Uterus (tissue), 4 donors: ENCODE results near the gene UBTF. TPM values are rescaled to one million over a fixed set of nuclear protein-coding genes. Genes with fewer than 3 reads are reported as not detected.

Experiments
- DNase-seq, 2 donors: peaks; one replicate each; pipeline ENCODE4 v3.0.0-alpha.2; 2019 to 2020
- H3K27ac ChIP-seq, 2 donors: fragments of 200-600 bp; sonication (generic); 1 replicate in 1 of 2; 2 replicates in 1 of 2; pipeline ENCODE4 v1.5.1; 2016 to 2018
- H3K27me3 ChIP-seq, 2 donors: fragments of 200-600 bp; sonication (generic); one replicate each; pipeline ENCODE4 v1.5.1; 2018 to 2019; ENCODE audit warnings: control low read depth in 1 of 2
- H3K36me3 ChIP-seq, 2 donors: fragments of 200-600 bp; sonication (generic); one replicate each; pipeline ENCODE4 v1.5.1; 2019; ENCODE audit warnings: control low read depth in 1 of 2
- H3K4me1 ChIP-seq, 2 donors: fragments of 200-600 bp; sonication (generic); one replicate each; pipeline ENCODE4 v1.5.1; 2018 to 2019; ENCODE audit warnings: control low read depth in 1 of 2
- H3K4me3 ChIP-seq, 2 donors: fragments of 200-600 bp; sonication (generic); 1 replicate in 1 of 2; 2 replicates in 1 of 2; pipeline ENCODE4 v1.5.1; 2018 to 2019; ENCODE audit warnings: mild to moderate bottlenecking in 1 of 2
- H3K9me3 ChIP-seq, 2 donors: fragments of 200-600 bp; sonication (generic); one replicate each; pipeline ENCODE4 v1.5.1; 2019; ENCODE audit warnings: control low read depth in 1 of 2
- POLR2A ChIP-seq, 2 donors: fragments of 450-650 bp; IDR thresholded peaks; one replicate each; pipeline ENCODE4 v1.6.1; 2016; ENCODE audit warnings: antibody characterized with exemption in 2 of 2, mild to moderate bottlenecking in 1 of 2, moderate library complexity in 1 of 2
- intact Hi-C: fragments of 100-400 bp; cut with DNase I; formaldehyde crosslinking; loops from one replicate; pipeline ENCODE4 v1.15.1; 2023; ENCODE audit warnings: low total_unique reads
- total RNA-seq, 4 donors: library from RNA; depleted of rRNA in 3 of 4; stranded (reverse); fragments of >200 nt in 3 of 4; gene quantifications; one replicate each; pipeline versions ENCODE4 v1.1.0 to v1.2.4, GENCODE V29; 2014 to 2023
- TF ChIP-seq, protein P1 (sequence below), 4 experiments: fragments of 200-600 bp in 2 of 4; fragments of 450-650 bp in 2 of 4; sonication (generic) in 2 of 4; IDR thresholded peaks; one replicate each; pipeline ENCODE4 v1.5.1; 2016 to 2019; ENCODE audit warnings: antibody characterized with exemption in 4 of 4, mild to moderate bottlenecking in 2 of 4, moderate library complexity in 1 of 4
- donor health status: DM: yes; HTN: yes; CAD: no.

The UBTF gene
- total RNA-seq, 4 donors from 2014 or later, result 17.4 to 124 (median 72.9) TPM

- Histone ChIP-seq H3K27me3 (no peaks in the 10 kb centered on the region), H3K27ac (peak overlapping the region in 1 of 2 donors; percentile 100), H3K9me3 (no peaks in the 10 kb centered on the region), H3K4me3 (no peak overlapping the region), H3K4me1 (peaks cover 12 to 16% of the 10 kb centered on the region in 2 donors), H3K36me3 (no peaks in the 10 kb centered on the region)
- TF ChIP-seq, protein P1, sequence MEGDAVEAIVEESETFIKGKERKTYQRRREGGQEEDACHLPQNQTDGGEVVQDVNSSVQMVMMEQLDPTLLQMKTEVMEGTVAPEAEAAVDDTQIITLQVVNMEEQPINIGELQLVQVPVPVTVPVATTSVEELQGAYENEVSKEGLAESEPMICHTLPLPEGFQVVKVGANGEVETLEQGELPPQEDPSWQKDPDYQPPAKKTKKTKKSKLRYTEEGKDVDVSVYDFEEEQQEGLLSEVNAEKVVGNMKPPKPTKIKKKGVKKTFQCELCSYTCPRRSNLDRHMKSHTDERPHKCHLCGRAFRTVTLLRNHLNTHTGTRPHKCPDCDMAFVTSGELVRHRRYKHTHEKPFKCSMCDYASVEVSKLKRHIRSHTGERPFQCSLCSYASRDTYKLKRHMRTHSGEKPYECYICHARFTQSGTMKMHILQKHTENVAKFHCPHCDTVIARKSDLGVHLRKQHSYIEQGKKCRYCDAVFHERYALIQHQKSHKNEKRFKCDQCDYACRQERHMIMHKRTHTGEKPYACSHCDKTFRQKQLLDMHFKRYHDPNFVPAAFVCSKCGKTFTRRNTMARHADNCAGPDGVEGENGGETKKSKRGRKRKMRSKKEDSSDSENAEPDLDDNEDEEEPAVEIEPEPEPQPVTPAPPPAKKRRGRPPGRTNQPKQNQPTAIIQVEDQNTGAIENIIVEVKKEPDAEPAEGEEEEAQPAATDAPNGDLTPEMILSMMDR (IDR thresholded peaks at IDR 0.05), result no peak
- TF ChIP-seq POLR2A (IDR thresholded peaks at IDR 0.05), result no peak
- intact Hi-C loops, result no loop called here
- no peak for DNase-seq
Observed at GRCh38 chr17:44216694-44217093, 2.8 kb downstream of the UBTF start.

DNA sequence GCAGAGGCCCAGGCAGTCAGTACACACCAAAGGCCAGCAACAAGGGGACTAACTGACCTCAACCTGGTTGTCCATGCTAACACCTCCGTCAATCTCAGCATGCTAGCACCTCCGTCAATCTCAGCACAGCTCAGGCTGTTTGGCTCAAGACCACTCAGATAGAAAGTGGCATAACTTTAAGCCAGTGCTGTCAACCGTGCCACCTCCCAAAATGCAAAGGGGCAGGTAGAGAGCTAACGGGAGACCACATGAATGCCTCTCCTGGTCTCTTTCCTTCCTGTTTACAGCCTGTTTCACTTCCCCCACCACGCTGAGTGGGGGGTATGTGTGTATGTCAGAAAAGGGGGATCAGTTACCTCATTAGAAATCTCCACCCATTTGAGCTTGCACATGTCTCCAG lies 3.3 kb downstream of the UBTF start:
- intact Hi-C loops, result no loop called here
- Histone ChIP-seq H3K4me3 (no peak overlapping the region), H3K9me3 (no peaks in the 10 kb centered on the region), H3K36me3 (no peaks in the 10 kb centered on the region), H3K4me1 (peaks cover 14 to 16% of the 10 kb centered on the region in 2 donors), H3K27me3 (no peaks in the 10 kb centered on the region), H3K27ac (no peak overlapping the region)
- TF ChIP-seq, protein P1 (IDR thresholded peaks at IDR 0.05), result no peak
- TF ChIP-seq POLR2A (IDR thresholded peaks at IDR 0.05), result no peak
- DNase-seq, result no peak

DNA sequence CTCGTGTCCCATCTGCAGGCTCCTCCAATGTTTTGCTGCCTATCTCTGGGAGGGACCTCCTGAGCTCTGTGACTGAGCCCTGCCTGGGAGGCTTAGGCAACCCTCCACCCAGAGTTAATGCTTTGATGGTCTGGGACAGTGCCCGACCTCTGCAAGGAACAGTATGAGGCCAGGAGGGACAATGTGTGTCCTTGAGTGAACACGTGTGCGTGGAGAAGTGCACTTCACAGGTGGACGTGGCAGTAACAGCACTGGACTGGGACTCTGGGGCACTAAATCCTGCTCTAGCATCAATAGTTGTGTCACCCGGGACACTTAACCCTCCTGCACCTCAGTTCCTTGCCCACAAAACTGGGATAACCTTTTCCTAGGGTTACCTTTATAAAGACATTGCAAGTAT lies 4.6 kb downstream of the UBTF start:
- H3K9me3 ChIP-seq, result no peaks in the 10 kb centered on the region
- H3K36me3 ChIP-seq, result no peaks in the 10 kb centered on the region
- no peak for DNase-seq
- H3K4me3 ChIP-seq, result no peak overlapping the region
- intact Hi-C loops, result loop anchor here (5.0 kb wide), 1 partner anchor 117 kb away; no protein-coding TSS in a partner anchor
- no peak for TF ChIP-seq POLR2A (IDR thresholded peaks at IDR 0.05)
- TF ChIP-seq, protein P1 (IDR thresholded peaks at IDR 0.05), result no peak
- H3K27me3 ChIP-seq, result no peaks in the 10 kb centered on the region
- H3K4me1 ChIP-seq, result peaks cover 16 to 27% of the 10 kb centered on the region in 2 donors
- H3K27ac ChIP-seq, result no peak overlapping the region

DNA sequence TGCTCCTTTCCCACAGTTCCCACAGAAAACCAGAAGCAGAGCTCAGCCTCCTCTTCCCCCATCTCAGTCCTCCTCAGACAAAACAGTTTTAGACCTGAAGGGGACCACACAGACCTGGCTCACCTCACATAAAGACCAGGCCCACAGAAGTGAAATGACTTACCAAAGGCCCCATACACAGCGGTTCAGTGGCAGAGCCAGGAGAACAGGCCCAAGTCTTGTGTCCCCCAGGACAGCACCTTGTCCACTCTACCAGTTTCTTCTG lies 5.3 kb downstream of the UBTF start:
- Histone ChIP-seq H3K4me3 (no peak overlapping the region), H3K36me3 (no peaks in the 10 kb centered on the region), H3K27me3 (no peaks in the 10 kb centered on the region), H3K27ac (no peak overlapping the region), H3K9me3 (no peaks in the 10 kb centered on the region), H3K4me1 (peaks cover 16 to 27% of the 10 kb centered on the region in 2 donors)
- intact Hi-C loops, result loop anchor here (5.0 kb wide), 1 partner anchor 118 kb away; no protein-coding TSS in a partner anchor
- no peak for TF ChIP-seq POLR2A (IDR thresholded peaks at IDR 0.05)
- TF ChIP-seq, protein P1 (IDR thresholded peaks at IDR 0.05), result no peak
- DNase-seq, result no peak

DNA sequence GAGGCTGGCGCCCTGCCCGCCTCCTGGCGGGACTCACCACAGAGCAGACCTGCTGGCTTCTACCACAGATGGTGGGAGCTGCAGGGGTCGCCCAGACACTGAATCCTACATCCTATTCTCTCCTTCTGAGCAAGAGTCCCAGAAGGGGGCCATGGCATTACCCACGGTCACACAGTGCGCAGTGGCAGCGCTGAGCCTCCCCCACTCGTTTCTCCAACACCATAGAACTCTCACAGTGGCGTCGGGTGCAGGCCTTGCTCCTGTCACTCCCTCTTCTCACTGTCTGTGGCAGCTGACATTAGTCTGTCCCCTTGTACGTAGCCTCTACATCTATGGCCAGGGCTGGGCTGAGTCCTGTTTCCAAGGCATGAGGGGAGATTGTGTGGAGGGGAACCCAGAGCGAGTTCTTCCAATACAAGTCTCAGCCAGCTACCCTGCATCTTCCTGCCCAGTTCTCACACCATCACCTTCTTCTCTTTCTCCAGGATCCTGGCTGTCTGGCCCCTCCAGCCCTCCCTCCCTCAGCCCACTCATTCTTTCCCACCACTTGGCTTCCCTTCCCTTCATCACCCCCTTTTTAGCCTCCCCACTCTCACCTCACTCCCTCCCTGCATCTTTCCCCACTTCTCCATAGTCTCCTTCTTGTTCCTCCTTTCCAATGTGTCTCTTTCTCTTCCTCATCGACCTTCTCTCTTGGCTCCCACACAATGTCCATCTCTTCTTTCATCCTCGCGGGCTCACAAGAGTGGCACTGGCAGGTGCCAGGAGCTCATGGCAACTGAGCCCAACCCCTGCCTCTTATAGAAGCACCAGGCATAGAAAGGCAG lies 5.9 kb downstream of the UBTF start:
- Histone ChIP-seq H3K4me1 (peaks cover 16 to 27% of the 10 kb centered on the region in 2 donors), H3K9me3 (no peaks in the 10 kb centered on the region), H3K4me3 (no peak overlapping the region), H3K27me3 (no peaks in the 10 kb centered on the region), H3K27ac (peak overlapping the region in 1 of 2 donors; percentile 15), H3K36me3 (no peaks in the 10 kb centered on the region)
- intact Hi-C loops, result loop anchor here (5.0 kb wide), 1 partner anchor 119 kb away; no protein-coding TSS in a partner anchor
- TF ChIP-seq, protein P1 (IDR thresholded peaks at IDR 0.05), result no peak
- TF ChIP-seq POLR2A (IDR thresholded peaks at IDR 0.05), result no peak
- no peak for DNase-seq
